ENCODE results near the gene GALNT8. TPM values are rescaled to one million over a fixed set of nuclear protein-coding genes. Genes with fewer than 3 reads are reported as not detected.

GALNT8 gene
- total RNA-seq, 1 experiment from 2014 or later = 5.4 TPM

- Mint-ChIP-seq H3K27ac (peak overlapping the region in 1 of 3 experiments; percentile 71; a peak in 2 of 7 replicates), H3K9me3 (no peaks in the 10 kb centered on the region), H3K4me1 (peaks cover 52 to 62% of the 10 kb centered on the region in 2 experiments), H3K36me3 (ENCODE audit: insufficient read depth in 1 of 3, low read depth in 3 of 3) (peaks cover 0 to 7% (median 2%) of the 10 kb centered on the region in 3 experiments; a peak in 4 of 7 replicates), H3K4me3 (no peak overlapping the region), H3K27me3 (ENCODE audit: low read depth) (no peaks in the 10 kb centered on the region)
- Histone ChIP-seq H3K4me2 (ENCODE audit: insufficient read depth, insufficient read length, low read length) (no peak overlapping the region), H3K4me1 (ENCODE audit: insufficient read depth, low read length) (peaks cover 18% of the 10 kb centered on the region; the same call in 1 of the 2 replicates), H2BK12ac (ENCODE audit: insufficient read length, low read depth, low read length) (no peak overlapping the region), H2AFZ (ENCODE audit: low read length) (no peak overlapping the region), H3K4ac (ENCODE audit: low read depth, low read length) (no peak overlapping the region), H3K14ac (ENCODE audit: insufficient read depth, low read length) (peak overlapping the region; percentile 16; the same call in 1 of the 2 replicates), H3K9me3 (ENCODE audit: control insufficient read depth, low read depth, low read length) (no peaks in the 10 kb centered on the region), H3K23ac (ENCODE audit: insufficient read length, low read depth, low read length) (no peak overlapping the region), H2BK120ac (ENCODE audit: low read depth, low read length, poor library complexity, severe bottlenecking) (no peak overlapping the region), H2BK15ac (ENCODE audit: low read depth, low read length) (no peak overlapping the region), H4K5ac (ENCODE audit: insufficient read length, low read depth, low read length) (no peak overlapping the region), H3K9ac (ENCODE audit: extremely low read depth, insufficient read length, low read length) (no peak overlapping the region), H2BK20ac (ENCODE audit: low read depth, low read length, poor library complexity, severe bottlenecking) (no peak overlapping the region), H3K23me2 (ENCODE audit: insufficient read length, low read depth, low read length, poor library complexity, severe bottlenecking) (no peaks in the 10 kb centered on the region), H4K8ac (replicated peaks; ENCODE audit: insufficient read length, low read depth, low read length) (no peak overlapping the region), H2BK5ac (ENCODE audit: insufficient read length, low read length) (no peak overlapping the region), H2AK5ac (ENCODE audit: insufficient read length, low read length) (no peak overlapping the region), H3K79me1 (ENCODE audit: insufficient read depth, low read depth, low read length, poor library complexity, severe bottlenecking) (no peaks in the 10 kb centered on the region), H4K91ac (ENCODE audit: insufficient read length, low read depth, low read length) (no peak overlapping the region), H3K79me2 (ENCODE audit: insufficient read depth, low read length) (no peaks in the 10 kb centered on the region), H3K18ac (ENCODE audit: insufficient read length, low read depth, low read length) (no peak overlapping the region), H3K27ac (ENCODE audit: insufficient read length, low read depth, low read length) (no peak overlapping the region), H4K20me1 (ENCODE audit: control insufficient read depth, insufficient read depth, insufficient read length) (no peaks in the 10 kb centered on the region), H3K56ac (ENCODE audit: insufficient read length, low read depth, low read length) (no peak overlapping the region), H3K27me3 (ENCODE audit: insufficient read depth, low read length) (no peaks in the 10 kb centered on the region; the same call in 1 of the 2 replicates), H3T11ph (ENCODE audit: low read length) (no peak overlapping the region)
- peak; percentile 34; the same call in 1 of the 3 replicates for TF ChIP-seq CTCF (conservative IDR thresholded peaks at IDR 0.05)
- DNase-seq = no peak
- whole genome bisulfite sequencing (ENCODE audit: extremely low coverage, insufficient read length, low lambda C conversion rate) = no CpG with 5 or more reads among the region's 1 CpG
These were observed 2.4 kb upstream of the GALNT8 start for GRCh38 chr12:4717806-4718205.

Measured in H9 (cell line).